SK-N-DZ (cell line): ENCODE measurements around the gene GRAMD4.

ENCODE experiments used
- DNase-seq: peaks from one replicate; pipeline ENCODE4 v3.0.0-alpha.2; 2015; ENCODE audit warnings: low spot score

Gene GRAMD4

GRCh38 chr22:46688949-46689348, 68.8 kb downstream of the GRAMD4 start:
- DNase-seq: no peak

- DNase-seq: no peak
These were observed 70.0 kb downstream of the GRAMD4 start for GRCh38 chr22:46690146-46690545.

GRCh38 chr22:46691571-46691970, 71.4 kb downstream of the GRAMD4 start:
- no peak for DNase-seq

GRCh38 chr22:46693634-46694415, 73.6 kb downstream of the GRAMD4 start:
- no peak for DNase-seq

- no peak for DNase-seq
These were observed 74.4 kb downstream of the GRAMD4 start for GRCh38 chr22:46694416-46695170.

GRCh38 chr22:46695346-46696228, 75.4 kb downstream of the GRAMD4 start:
- DNase-seq: no peak

GRCh38 chr22:46696229-46696518, 76.0 kb downstream of the GRAMD4 start:
- DNase-seq: no peak

- no peak for DNase-seq
These were observed 76.4 kb downstream of the GRAMD4 start for GRCh38 chr22:46696614-46697013.

- no peak for DNase-seq
These were observed 77.8 kb downstream of the GRAMD4 start for GRCh38 chr22:46697811-46698515.

- no peak for DNase-seq
These were observed 78.9 kb downstream of the GRAMD4 start for GRCh38 chr22:46699091-46699490.

- no peak for DNase-seq
These were observed 81.1 kb downstream of the GRAMD4 start for GRCh38 chr22:46701262-46701661.

- DNase-seq: no peak
These were observed 83.2 kb downstream of the GRAMD4 start for GRCh38 chr22:46703171-46703995.

- DNase-seq: no peak
These were observed 83.8 kb downstream of the GRAMD4 start for GRCh38 chr22:46703996-46704370.

- no peak for DNase-seq
These were observed 85.9 kb downstream of the GRAMD4 start for GRCh38 chr22:46706060-46706459.

GRCh38 chr22:46707305-46707704, 87.1 kb downstream of the GRAMD4 start:
- no peak for DNase-seq

GRCh38 chr22:46707827-46708570, 87.8 kb downstream of the GRAMD4 start:
- no peak for DNase-seq

- DNase-seq: no peak
These were observed 88.7 kb downstream of the GRAMD4 start for GRCh38 chr22:46708766-46709330.

- no peak for DNase-seq
These were observed 90.6 kb downstream of the GRAMD4 start for GRCh38 chr22:46710806-46711205.

GRCh38 chr22:46712288-46712687, 92.1 kb downstream of the GRAMD4 start:
- DNase-seq: no peak

GRCh38 chr22:46714550-46714949, 94.4 kb downstream of the GRAMD4 start:
- no peak for DNase-seq
